ENCODE results near the gene WNT7A.

- TF ChIP-seq CTCF (IDR thresholded peaks at IDR 0.05; ENCODE audit: low read depth, low read length, missing input control) (no peak), MAX (IDR thresholded peaks at IDR 0.05) (no peak), RAD21 (IDR thresholded peaks at IDR 0.05) (no peak), REST (IDR thresholded peaks at IDR 0.05) (no peak), EGR1 (IDR thresholded peaks at IDR 0.05; ENCODE audit: low read depth in 2 of 2) (no peak), ZBTB33 (IDR thresholded peaks at IDR 0.05) (no peak), SP1 (IDR thresholded peaks at IDR 0.05) (no peak), JUND (IDR thresholded peaks at IDR 0.05) (no peak), TAF1 (conservative IDR thresholded peaks at IDR 0.05) (no peak), GABPA (IDR thresholded peaks at IDR 0.05 in 1 of 2, conservative IDR thresholded peaks at IDR 0.05 in 1 of 2) (no peak), YY1 (IDR thresholded peaks at IDR 0.05) (no peak), HNF4G (IDR thresholded peaks at IDR 0.05) (no peak), FOXA1 (IDR thresholded peaks at IDR 0.05) (no peak), ATF3 (IDR thresholded peaks at IDR 0.05) (no peak)
These were observed 42.1 kb downstream of the WNT7A start for GRCh38 chr3:13837751-13838150.

Measured in liver (tissue), 3 donors.